Measurements from ENCODE around the gene SCAPER. TPM values are rescaled to one million over a fixed set of nuclear protein-coding genes. Genes with fewer than 3 reads are reported as not detected.

SCAPER gene
- total RNA-seq, 1 experiment from 2014 or later = 7.4 TPM

DNA sequence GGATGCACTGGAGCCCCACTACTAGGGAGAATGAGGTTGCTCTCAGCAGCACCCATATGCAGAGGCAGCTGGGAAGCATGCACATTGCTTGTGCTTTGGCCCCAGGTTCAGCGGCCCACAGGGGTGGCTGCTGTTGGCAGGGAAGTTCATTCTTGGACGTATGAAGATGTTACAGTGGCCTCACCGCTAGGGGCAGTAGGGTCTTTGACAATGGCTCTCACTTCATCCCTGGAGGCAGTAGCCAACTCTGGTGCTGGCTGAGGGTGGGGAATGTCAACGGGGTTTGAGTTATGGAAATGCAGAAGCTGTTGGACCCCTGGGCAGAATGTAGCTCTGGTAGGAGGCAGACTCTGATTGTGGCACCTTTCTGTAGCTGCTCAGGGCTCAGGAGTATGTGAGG lies 279.9 kb downstream of the SCAPER start:
- Histone ChIP-seq H2BK120ac (ENCODE audit: low read depth, low read length, poor library complexity, severe bottlenecking) (no peak overlapping the region), H4K8ac (replicated peaks; ENCODE audit: insufficient read length, low read depth, low read length) (no peak overlapping the region), H3T11ph (ENCODE audit: low read length) (no peak overlapping the region), H3K4me2 (ENCODE audit: insufficient read depth, insufficient read length, low read length) (no peak overlapping the region), H3K56ac (ENCODE audit: insufficient read length, low read depth, low read length) (no peak overlapping the region), H3K27ac (ENCODE audit: insufficient read length, low read depth, low read length) (no peak overlapping the region), H3K23ac (ENCODE audit: insufficient read length, low read depth, low read length) (no peak overlapping the region), H3K79me1 (ENCODE audit: insufficient read depth, low read depth, low read length, poor library complexity, severe bottlenecking) (no peaks in the 10 kb centered on the region), H4K5ac (ENCODE audit: insufficient read length, low read depth, low read length) (no peak overlapping the region), H3K14ac (ENCODE audit: insufficient read depth, low read length) (no peak overlapping the region), H3K9me3 (ENCODE audit: control insufficient read depth, low read depth, low read length) (no peaks in the 10 kb centered on the region), H3K18ac (ENCODE audit: insufficient read length, low read depth, low read length) (no peak overlapping the region), H3K4me1 (ENCODE audit: insufficient read depth, low read length) (no peaks in the 10 kb centered on the region), H2BK12ac (ENCODE audit: insufficient read length, low read depth, low read length) (no peak overlapping the region), H2AK5ac (ENCODE audit: insufficient read length, low read length) (no peak overlapping the region), H4K20me1 (ENCODE audit: control insufficient read depth, insufficient read depth, insufficient read length) (no peaks in the 10 kb centered on the region), H3K27me3 (ENCODE audit: insufficient read depth, low read length) (no peaks in the 10 kb centered on the region), H3K23me2 (ENCODE audit: insufficient read length, low read depth, low read length, poor library complexity, severe bottlenecking) (no peaks in the 10 kb centered on the region), H2BK5ac (ENCODE audit: insufficient read length, low read length) (no peak overlapping the region), H2BK20ac (ENCODE audit: low read depth, low read length, poor library complexity, severe bottlenecking) (no peak overlapping the region), H3K9ac (ENCODE audit: extremely low read depth, insufficient read length, low read length) (no peak overlapping the region), H2BK15ac (ENCODE audit: low read depth, low read length) (no peak overlapping the region), H3K4ac (ENCODE audit: low read depth, low read length) (no peak overlapping the region), H4K91ac (ENCODE audit: insufficient read length, low read depth, low read length) (no peak overlapping the region), H3K79me2 (ENCODE audit: insufficient read depth, low read length) (no peaks in the 10 kb centered on the region), H2AFZ (ENCODE audit: low read length) (no peak overlapping the region)
- no CpG with 5 or more reads among the region's 4 CpGs for WGBS (ENCODE audit: extremely low coverage, insufficient read length, low lambda C conversion rate)
- Mint-ChIP-seq H3K27me3 (ENCODE audit: low read depth) (no peaks in the 10 kb centered on the region), H3K9me3 (no peaks in the 10 kb centered on the region; a peak in 1 of 5 replicates), H3K27ac (no peak overlapping the region), H3K36me3 (ENCODE audit: insufficient read depth in 1 of 3, low read depth in 3 of 3) (peaks cover 0 to 3% (median 0%) of the 10 kb centered on the region in 3 experiments; a peak in 2 of 7 replicates), H3K4me1 (no peaks in the 10 kb centered on the region), H3K4me3 (no peak overlapping the region)
- peak; percentile 58 for DNase-seq
- TF ChIP-seq, protein P1, sequence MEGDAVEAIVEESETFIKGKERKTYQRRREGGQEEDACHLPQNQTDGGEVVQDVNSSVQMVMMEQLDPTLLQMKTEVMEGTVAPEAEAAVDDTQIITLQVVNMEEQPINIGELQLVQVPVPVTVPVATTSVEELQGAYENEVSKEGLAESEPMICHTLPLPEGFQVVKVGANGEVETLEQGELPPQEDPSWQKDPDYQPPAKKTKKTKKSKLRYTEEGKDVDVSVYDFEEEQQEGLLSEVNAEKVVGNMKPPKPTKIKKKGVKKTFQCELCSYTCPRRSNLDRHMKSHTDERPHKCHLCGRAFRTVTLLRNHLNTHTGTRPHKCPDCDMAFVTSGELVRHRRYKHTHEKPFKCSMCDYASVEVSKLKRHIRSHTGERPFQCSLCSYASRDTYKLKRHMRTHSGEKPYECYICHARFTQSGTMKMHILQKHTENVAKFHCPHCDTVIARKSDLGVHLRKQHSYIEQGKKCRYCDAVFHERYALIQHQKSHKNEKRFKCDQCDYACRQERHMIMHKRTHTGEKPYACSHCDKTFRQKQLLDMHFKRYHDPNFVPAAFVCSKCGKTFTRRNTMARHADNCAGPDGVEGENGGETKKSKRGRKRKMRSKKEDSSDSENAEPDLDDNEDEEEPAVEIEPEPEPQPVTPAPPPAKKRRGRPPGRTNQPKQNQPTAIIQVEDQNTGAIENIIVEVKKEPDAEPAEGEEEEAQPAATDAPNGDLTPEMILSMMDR (conservative IDR thresholded peaks at IDR 0.05) = peak; percentile 57

All from H9 (cell line).